ENCODE measurements around the gene FOXF2.
A peak's percentile ranks its signal among the peaks of the same experiment; 100 is the strongest.

Gene FOXF2

DNA sequence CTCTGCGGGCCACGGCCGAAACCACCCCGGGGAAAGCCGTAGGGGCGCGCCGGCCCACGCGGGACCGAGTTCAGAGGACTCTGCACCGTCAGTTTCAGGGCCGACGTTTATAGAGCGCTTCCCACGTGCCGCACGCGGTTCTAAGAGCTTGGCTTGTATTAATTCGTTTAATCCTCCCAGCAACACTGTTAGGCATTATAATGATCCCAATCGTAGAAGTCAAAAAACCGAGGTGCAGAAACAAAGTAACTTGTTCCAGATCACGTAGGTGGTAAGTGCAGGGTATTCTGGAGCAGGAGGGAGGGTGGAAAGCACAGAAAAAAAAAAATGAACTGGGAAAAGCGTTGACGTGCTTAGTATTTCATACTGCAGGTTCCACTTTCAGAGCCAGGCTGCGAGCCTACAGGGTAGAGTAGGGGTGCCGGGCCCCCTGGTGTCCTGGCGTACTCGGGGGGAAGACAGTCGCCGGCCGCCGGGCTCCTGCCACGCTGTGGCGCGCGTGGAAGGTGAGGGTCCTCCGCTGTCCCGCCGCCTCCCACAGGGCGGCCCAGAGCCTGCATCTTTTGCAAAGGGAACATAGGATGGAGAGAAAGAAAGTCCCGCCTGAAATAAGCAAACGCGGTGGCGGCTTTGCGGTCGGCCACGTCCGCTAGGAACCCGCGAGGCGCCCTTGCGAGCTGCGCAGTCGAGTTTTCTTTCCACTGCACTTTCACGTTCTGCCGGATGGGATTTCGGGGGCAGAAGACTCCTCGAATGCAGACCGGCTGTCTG is 10.2 kb upstream of the FOXF2 start:
- DNase-seq, result no peak

DNA sequence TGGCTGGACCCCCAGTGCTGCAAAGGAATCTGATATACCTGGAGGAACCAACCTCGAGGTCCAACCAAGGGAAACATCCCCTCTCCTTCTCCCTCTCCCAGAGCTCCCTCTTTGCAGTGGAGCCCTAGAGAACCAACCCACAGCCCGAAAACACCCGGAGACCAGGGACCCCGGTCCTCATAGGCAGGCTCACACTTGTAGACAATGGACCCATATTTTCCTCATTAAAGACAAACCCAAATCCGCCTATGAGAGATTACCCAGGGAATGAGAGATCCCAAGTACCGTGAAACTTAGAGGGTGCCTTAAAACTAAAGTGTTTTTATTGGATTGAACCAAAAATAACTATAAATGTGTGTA is 9.6 kb upstream of the FOXF2 start:
- no peak for DNase-seq

DNA sequence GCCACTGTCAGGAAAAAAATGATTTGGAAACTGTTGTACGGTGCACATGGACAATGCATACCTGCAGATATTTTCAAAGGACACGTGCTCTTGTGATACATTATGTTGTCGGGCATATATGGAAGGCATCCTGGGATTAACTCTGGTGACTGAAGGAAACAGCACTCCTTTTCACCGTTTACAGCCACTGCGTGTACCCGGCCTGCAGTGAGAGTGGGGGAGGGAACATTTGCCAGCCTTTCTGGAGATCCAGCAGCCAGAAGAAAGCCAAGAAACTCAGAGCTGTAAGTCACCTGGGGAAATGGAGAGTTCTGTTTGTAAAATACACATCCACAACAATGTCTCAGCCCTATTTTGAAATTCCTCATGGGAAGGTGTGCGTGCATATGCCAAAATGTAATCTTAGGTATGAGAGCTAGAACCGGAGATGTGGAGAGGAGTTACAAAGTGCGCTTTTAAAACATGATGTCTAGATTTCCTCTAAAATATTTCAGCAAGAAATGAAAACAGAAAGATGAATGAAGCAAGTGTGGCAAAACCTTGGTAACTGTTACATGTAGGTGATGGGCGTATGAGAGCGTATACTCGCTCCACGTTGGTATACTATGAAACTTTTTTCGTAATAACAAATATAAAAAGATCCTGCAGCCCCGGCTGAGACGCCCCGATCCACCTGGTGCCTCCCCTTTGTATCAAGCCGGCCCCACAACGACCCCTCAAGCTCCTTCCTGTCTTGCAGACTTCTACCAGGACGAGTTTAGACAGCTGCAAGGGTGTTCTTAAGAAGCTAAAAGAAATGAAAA is 8.6 kb upstream of the FOXF2 start:
- no peak for DNase-seq

DNA sequence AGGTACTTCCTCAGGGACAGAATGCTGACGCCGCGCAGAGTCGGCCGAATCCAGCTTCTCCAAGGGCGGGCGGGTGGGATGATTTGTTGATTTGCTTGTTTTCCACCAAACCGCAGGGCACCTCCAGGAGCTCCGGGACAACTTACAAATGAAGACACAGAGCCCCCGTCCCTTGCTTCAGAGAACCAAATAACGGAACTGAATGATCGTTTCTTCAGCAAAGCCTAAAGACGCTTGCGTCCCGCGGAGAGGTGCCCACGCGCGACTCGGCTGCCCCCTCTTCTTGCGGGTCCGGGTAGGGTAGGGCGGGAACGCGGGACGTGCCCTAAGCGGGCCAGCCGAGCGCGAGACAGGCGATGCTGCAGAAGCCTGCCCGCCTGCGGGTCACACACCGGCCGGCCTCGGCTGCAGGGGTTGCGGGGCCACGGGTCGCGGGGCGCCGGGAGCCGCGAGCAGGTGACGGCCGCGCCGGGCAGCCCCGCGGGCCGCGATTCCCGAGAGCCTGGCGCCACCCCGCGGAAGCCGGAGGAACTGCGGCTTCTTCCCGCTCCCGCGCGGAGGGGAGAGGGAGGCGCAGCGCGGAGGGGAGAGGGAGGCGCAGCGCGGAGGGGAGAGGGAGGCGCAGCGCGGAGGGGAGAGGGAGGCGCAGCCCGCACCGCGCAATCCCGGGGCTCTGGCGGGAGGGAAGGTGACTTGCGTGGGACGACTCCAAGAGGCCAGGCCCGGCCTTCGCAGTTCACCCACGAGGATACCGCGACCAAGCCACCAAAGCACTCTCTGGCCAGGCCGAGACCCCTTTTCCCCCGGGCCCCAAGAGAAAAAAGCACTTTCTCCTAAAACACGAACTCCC is 7.7 kb upstream of the FOXF2 start:
- DNase-seq, result peak; percentile 20

DNA sequence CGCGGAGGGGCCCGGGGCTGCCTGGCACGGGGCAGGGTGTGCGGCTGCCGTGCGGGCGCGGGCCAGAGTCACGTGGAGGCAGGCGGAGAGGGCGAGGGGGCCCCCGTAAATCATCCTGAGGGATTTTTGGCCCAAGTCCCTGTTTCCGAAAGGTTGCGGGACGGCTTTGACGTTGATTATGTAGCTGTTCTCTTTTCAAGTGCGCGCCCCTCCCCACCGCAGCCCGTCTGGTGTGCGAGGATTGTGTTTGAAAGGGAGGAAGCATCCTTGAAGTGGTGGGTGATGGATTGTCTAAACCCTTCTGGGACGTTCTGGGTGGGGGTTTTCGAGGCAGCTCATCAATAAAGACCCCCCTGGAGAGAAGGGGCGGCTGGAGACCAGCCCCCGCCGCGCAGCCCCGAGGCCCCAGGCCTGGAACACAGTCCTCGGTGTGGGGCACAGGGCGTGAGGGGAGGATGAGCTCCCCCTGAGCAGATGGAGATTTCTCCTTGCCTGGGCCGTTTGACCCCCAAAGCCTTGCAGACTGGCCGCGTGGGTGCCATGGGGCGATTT is 7.0 kb upstream of the FOXF2 start:
- DNase-seq, result no peak

DNA sequence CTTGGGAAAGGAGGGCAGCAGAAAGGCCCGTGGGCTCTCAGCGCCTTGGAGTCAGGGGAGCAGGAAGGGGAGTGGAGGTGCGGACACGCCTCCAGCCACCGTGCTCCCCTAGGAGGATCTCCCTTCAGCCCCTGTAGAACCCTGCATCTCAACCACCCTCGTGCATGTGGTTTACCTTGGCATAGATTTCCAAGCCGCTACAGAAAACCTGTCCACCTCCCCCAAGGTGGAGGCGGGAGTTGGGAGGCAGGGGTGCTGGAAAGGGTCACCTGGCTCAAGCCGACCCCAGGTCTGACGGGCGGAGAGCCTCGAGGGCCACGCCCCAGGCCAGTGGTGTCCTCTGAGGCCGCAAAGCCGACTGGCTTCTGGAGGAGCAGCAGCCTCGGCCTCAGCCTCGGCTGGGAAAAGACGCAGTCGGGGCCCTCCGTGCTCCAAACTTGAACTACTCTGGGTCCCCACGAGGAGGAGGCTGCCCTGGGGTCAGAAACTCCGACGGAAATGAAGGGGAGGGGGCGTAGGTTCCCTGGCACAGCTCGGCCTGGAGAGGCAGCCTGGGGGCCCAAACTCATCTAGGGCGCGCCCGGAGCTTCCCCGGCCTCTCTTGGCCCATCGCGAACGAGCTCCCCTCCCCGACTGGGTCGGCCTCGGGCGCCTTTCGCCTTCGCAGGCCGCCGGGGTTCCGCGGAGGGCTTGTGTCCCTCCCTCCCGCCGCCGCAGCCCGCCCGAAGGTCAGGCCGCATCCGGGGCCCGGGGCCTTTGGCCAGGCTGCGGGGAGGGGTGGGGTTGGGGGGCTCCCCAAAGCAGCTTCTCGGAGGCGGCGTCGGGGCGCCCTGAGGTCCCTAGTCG is 6.3 kb upstream of the FOXF2 start:
- no peak for DNase-seq

DNA sequence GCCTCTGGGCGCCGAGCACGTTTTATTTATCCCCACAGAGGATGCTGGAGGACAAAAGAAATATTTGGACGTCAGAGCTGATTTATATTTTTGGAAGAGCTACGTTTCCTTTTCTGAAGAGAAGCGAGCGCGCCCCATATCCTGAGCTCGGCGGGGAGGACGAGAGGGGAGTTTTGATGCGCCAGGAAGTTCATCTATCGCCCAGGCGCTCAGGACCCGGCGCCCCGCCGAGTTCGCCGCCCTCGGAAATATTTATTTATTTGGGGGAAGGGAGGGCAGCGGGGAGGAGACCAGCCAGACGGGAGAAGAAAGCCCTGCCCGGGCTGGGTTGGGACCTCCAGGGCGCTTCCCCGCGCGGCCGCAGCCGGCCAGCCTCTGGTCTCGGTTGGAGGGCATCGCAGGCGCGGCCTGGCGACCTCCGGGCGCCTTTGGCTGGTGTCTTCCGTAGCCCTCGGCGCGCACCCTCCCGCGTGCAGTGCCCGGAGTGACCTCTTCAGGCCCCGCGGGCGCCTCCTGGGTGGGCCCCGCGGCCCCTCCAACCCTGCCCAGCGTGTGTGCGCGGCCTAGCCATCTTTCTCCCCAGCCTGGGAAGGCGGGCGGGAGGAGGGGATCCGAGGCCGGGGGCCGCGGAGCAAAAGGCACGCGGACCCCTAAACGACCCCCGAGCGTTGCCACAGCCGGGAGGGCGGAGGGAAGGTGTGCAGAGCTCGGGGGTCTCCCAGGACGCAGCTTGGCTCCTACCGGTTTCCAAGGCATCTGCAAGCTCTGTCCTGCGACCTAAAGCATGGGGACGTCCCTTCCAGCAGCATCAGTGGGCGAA is 5.4 kb upstream of the FOXF2 start:
- DNase-seq, result no peak

DNA sequence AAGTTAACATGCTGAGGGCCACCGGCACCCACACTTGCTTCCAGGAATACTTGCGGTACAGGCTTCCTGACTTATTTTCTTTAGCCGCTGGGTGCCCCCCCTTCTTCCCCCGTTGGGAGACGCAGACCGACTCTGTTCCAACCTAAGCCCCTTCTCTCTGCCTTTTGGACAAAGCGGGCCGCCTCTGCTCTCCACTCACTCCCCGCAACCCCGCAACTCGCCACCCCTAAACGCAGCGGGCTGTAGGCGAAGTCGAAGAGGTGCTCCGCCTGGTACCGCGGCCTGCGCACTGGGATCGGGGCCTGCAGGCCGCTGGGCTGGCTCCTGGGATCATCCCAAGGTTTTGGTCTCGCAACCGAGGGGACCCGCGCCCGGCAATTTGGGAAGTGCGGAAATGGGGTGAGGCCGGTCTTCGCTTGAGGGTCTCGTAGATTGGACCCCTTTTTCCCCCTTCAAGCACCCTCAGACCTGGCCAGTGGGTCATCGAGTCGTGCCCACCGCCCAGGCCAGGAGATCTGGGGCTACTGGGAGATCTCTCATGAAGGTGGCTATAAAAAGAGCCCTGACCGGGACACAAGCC is 4.7 kb upstream of the FOXF2 start:
- DNase-seq, result no peak

DNA sequence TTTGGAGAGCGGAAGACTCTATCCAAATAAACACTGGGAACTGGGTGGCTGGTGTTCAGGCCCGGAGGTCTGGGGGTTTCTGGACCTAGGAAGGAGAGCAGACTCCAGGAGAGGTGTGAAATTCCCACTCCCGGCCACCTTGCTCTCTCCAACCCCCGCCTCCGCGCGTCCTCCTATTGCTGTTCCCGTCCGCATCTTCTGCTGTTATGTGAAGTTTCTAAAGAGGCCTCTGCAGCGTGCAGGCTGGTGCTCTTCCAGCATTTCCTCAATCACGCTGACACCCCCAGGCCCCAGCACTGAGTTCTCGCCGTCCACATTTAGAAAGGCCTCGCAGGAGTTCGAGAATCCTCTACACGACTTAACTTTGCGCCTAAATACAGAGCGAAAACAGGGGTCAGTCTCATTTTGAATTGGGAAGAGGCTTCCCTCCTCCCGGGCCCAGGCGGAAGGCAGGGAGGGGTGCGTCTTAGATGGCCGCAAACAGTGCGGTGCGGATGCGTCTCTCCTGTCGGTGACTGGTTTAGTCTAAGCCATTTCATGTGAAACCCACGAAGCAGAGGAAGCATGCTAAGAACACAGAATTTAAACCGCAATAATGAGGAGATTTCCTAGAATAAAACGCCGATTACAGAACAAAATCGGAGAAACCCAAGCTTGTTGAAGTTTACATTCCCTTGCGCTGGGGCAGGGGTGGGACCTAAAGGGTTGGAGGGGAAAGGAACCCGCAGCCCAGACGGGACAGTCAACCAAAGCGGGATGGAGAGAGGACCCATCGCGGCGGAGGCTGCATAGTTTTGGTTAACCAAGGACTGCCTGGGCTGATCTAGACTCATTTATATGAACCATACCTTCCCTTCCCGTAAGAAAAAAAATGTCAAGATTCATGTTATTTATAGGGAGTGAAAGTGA is 4.0 kb upstream of the FOXF2 start:
- DNase-seq, result no peak

DNA sequence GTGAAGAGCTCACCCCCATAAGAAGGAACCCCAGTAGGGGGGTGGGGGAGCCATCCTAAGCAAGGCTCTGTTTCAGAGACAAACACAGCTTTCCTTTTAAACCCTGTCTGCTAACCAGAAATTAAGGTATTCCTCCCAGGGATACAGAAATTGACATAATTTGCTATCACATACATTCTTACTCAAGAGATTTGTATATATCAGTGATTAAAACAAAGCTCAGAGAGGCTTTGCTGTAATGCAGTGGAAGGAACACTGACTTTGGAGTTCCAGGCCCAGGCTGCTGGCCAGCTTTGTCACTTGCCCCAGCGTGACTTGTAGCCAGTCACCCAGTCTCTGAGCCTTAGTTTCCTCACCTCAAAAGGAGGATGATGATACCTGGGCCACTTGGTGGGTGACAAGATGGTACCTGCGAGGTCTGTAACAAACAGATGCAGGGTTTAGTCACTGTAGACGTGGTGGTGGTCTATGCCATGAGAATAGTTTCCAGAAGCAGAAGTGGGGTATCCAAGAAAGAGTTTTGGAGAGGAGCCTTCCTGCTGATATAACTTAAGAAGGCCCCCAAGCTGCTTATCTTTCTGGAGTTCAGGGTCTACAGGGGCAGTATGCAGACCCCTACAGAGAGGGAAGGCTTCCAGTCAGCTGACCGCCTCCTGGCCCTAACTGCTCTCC is 3.2 kb upstream of the FOXF2 start:
- no peak for DNase-seq

DNA sequence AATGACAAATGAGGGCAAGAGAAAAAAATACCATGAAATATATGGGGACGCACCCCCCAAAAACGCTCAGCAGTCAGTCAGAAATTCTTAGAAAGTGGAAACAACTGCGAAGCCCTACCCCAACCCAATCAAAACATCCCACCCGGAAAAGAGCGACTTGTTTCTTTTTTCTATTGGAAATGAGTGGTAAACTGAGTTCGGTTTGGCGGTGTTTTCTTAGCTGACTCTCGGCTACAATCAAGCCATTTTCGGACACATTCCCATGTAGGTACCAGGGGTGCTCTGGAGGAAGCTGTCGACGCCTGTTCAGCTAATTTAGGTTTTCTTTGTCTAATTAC is 1.9 kb upstream of the FOXF2 start:
- no peak for DNase-seq

DNA sequence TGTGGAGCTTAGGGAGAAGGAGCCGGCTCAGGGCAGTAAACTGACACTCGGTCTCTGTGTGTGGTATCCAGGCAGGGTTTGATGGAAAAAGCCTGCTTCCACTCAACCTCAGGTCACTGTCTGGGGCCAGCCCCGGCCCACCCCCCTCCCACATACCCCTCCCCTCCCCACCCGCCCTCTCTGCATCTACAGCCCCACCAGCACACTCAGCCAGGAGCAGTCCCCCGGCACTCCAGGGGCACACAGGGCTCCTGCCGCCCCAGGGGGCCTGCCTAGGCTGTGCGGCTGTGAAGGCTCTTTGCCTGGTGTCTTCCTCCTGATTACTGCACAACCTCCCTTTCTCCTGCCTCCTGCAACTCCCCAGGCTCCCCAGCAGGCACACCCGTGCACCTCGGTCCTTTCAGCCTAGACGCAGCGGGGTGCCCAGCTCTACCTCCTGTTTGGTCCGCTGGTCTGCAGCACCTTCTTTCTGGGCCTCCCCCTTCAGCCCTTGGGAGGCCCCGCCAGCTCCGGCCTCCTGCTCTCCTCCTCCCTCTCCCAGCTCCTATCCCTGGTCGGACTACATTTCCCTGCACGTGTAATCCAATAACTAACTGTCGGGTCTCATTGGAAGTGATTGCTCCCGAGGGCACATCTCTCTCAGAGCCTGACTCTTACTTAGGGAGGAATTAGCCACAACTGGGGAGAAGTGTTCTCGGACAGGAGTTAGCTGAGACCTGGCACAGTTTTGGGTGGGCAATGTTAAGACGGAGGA is 1.3 kb upstream of the FOXF2 start:
- no peak for DNase-seq

DNA sequence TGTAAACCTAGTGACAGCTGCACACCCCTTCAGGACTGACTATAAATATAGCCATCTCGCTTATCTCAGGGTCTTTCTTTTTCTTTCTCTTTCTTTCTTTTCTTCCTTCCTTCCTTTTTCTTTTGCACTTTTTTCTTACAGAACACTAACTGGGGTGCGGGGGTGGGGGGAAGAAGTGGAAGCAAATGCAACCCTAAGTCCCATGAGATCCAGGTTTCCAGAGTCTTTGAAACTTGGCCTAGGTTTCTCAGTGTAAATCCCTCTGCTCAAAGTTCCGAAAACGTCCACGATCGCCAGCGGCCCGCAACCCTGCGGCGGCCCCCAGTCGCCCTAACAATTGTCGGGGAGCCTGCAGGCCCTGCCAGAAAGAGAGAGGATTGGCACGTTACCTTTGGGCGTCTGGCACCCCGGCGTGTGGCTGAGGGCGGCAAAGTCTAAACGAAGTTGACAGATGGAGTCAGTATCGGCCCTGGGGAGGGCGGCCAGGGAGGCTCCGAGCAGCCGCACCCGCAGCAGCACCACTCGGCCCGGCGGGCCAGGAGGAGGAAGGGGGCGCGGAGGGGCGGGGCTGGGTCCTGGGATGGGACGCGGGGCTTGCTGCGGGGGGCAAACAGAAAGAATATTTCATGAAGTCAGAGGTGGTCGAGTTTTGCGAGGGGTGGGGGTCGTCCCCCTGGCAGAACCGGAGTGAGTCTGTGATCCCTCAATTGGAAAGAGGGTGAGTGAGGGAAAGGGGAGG is 577 bp upstream of the FOXF2 start:
- DNase-seq, result no peak

DNA sequence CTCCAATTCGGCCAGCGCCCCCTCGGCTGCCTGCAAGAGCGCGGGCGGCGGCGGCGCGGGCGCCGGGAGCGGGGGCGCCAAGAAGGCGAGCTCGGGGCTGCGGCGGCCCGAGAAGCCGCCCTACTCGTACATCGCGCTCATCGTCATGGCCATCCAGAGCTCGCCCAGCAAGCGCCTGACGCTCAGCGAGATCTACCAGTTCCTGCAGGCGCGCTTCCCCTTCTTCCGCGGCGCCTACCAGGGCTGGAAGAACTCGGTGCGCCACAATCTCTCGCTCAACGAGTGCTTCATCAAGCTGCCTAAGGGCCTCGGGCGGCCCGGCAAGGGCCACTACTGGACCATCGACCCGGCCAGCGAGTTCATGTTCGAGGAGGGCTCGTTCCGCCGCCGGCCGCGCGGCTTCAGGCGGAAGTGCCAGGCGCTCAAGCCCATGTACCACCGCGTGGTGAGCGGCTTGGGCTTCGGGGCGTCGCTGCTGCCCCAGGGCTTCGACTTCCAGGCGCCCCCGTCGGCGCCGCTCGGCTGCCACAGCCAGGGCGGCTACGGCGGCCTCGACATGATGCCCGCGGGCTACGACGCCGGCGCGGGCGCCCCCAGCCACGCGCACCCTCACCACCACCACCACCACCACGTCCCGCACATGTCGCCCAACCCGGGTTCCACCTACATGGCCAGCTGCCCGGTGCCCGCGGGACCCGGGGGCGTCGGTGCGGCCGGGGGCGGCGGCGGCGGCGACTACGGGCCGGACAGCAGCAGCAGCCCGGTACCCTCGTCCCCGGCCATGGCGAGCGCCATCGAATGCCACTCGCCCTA is 963 bp downstream of the FOXF2 start:
- DNase-seq, result no peak

DNA sequence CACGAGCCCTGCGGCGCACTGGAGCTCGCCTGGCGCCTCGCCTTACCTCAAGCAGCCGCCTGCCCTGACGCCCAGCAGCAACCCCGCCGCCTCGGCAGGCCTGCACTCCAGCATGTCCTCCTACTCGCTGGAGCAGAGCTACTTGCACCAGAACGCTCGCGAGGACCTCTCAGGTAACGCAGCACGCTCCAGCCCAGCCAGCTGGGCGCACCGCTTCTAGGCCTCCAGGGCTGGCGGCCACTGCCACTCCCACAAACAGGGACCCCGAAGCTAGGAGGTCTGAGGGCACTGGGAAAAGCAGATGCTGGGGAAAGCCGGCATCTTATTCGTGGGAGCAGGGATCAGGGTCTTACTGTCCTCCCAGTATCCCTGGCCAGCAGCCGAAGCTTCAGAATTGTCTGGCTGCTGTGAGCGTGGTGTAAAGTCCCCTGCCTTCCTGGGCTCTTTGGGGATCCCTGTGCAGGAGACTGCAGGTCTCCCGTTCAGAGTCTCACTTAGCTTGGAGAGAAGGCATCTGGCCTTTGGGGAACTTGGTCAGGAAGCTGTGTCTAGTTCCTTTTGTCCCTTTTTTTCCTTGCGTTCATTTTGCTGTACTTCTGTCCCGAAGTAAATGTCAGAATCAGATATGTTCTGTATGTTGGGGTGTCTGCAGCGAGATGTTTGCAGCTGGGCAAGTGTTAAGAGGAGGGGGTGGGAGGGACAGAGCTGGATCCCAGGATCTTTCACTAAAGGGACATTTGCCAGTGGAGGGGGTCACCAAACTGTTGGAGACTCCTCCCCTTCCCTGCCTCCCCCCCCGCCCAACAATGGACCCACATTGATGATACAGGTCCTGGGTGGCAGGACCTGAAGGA is 1.8 kb downstream of the FOXF2 start:
- DNase-seq, result no peak

DNA sequence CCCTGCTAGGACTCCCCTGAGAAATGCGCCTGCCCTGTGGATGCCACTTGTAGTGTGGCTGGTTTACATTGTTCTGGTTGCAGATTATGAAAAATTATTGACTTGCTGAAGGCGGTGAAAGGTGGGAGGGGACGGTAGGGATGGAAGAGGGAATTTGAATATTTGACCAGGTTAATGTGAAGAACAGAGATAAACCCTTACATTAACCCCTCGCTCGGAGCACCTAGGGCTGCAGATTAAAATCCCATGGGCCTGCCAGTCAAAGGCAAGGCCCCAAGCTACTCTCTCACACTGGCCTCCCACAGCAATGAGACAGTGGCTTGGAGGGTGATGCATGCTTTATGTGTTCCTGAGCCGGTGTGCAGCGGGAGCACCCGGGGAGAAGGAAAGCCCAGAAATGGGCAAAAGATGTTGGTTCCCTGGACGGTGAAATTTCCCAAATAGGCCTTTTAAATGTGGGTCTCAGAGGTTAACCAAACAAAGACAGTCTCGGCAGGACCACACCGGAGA is 2.5 kb downstream of the FOXF2 start:
- DNase-seq, result no peak

Data from effector CD8-positive, alpha-beta T cell (primary cell).